ENCODE measurements around the gene NEDD4L. TPM values are rescaled to one million over a fixed set of nuclear protein-coding genes. Genes with fewer than 3 reads are reported as not detected.

The NEDD4L gene
- total and polyA plus RNA-seq, 7 donors = 14.8 to 28.0 (median 19.6) TPM

DNA sequence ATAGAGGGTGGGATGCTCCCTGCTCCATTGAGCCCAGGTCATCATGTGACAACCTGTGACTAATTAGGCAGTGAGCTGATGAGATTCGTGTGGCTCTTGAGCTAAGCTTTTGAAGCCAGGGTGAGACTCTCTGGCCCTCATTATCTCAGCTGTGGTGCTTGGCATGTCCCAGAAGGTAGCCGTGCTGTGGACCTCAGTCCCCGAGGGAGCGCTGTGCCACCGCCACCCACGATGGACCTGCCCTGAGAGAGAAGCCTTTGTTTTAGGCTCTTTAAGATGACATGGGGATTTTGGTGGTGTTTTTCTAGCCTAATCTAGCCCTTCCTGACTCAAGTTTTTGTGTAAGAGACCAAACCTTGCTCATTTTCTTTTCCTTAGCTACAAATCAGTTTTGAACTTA is 66.4 kb downstream of the NEDD4L start:
- no peak for DNase-seq
- Histone ChIP-seq H3K9me3 (no peaks in the 10 kb centered on the region), H3K27me3 (ENCODE audit: insufficient read depth in 3 of 3, low read length in 2 of 3) (no peaks in the 10 kb centered on the region), H3K4me3 (no peak overlapping the region), H3K4me1 (no peaks in the 10 kb centered on the region), H3K27ac (no peak overlapping the region), H3K36me3 (ENCODE audit: insufficient read depth in 1 of 2, low read depth in 1 of 2) (no peaks in the 10 kb centered on the region)
- 47 to 59% (median 57%) methylated on average over 6 of the region's 6 CpGs for WGBS, 3 donors
- intact Hi-C loops (cut with DNase I) = no loop called here
- ATAC-seq = no peak
- no peak for TF ChIP-seq CTCF (IDR thresholded peaks at IDR 0.05)

DNA sequence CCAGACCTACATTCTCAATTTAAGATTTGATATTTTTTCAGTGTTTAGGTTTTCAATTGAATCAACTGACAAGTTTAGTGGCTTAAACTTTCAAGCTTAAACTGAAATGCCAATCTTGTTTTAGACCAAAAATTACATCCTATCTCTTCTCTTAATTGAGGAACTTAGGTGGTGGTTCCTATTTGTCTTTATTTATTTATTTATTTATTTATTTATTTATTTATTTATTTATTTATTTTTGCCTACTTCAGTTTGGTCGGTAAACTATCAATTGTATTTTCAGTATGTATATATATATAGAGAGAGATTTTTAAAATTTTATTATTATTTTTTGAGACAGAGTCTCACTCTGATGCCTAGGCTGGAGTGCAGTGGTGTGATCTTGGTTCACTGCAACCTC is 68.1 kb downstream of the NEDD4L start:
- WGBS, 3 donors = 97 to 100% (median 99%) methylated on average over 1 of the region's 1 CpG
- no peak for DNase-seq
- ATAC-seq = no peak
- Histone ChIP-seq H3K9me3 (no peaks in the 10 kb centered on the region), H3K4me3 (no peak overlapping the region), H3K27me3 (ENCODE audit: insufficient read depth in 3 of 3, low read length in 2 of 3) (no peaks in the 10 kb centered on the region), H3K36me3 (ENCODE audit: insufficient read depth in 1 of 2, low read depth in 1 of 2) (no peaks in the 10 kb centered on the region), H3K4me1 (no peaks in the 10 kb centered on the region), H3K27ac (no peak overlapping the region)
- intact Hi-C loops (cut with DNase I) = no loop called here
- no peak for TF ChIP-seq CTCF (IDR thresholded peaks at IDR 0.05)

DNA sequence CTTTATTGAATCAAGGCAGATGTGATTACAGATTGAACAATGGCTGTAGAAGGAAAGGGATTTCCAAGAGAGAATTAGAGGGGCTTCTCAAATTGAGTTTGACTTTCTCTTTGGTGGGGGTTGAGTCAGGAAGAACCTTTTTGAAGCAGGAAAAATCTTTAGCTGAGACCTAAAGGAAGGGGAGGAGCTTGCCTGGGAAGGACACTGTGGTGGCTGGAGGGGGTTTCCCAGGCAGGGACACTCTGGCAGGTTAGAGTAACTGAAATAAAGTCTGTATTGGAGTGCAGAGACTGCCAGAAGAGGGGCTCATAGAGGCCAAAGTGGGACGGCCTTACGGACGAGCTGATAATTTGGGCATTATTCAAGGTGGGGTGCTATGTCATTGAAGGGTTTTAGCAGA is 69.3 kb downstream of the NEDD4L start:
- no peak overlapping the region for H3K27ac ChIP-seq
- no peak for TF ChIP-seq CTCF (IDR thresholded peaks at IDR 0.05)
- no peaks in the 10 kb centered on the region for H3K36me3 ChIP-seq (ENCODE audit: insufficient read depth in 1 of 2, low read depth in 1 of 2)
- no peaks in the 10 kb centered on the region for H3K4me1 ChIP-seq
- H3K4me3 ChIP-seq = no peak overlapping the region
- DNase-seq = no peak
- no peaks in the 10 kb centered on the region for H3K27me3 ChIP-seq (ENCODE audit: insufficient read depth in 3 of 3, low read length in 2 of 3)
- WGBS, 3 donors = 86 to 91% (median 89%) methylated on average over 3 of the region's 3 CpGs
- no peaks in the 10 kb centered on the region for H3K9me3 ChIP-seq
- no peak for ATAC-seq
- intact Hi-C loops (cut with DNase I) = no loop called here

GRCh38 chr18:58114766-58115165 is 70.7 kb downstream of the NEDD4L start:
- no peak for TF ChIP-seq CTCF (IDR thresholded peaks at IDR 0.05)
- intact Hi-C loops (cut with DNase I) = loop anchor here in 1 of 2 donors (5.0 kb wide), 1 partner anchor 72 kb away; the partner anchor contains the start of gene NEDD4L
- Histone ChIP-seq H3K4me3 (no peak overlapping the region), H3K4me1 (no peaks in the 10 kb centered on the region), H3K36me3 (ENCODE audit: insufficient read depth in 1 of 2, low read depth in 1 of 2) (no peaks in the 10 kb centered on the region), H3K9me3 (no peaks in the 10 kb centered on the region), H3K27ac (no peak overlapping the region), H3K27me3 (ENCODE audit: insufficient read depth in 3 of 3, low read length in 2 of 3) (no peaks in the 10 kb centered on the region)
- DNase-seq (no peak), ATAC-seq (no peak)
- WGBS, 3 donors = 94 to 97% (median 97%) methylated on average over 6 of the region's 6 CpGs

- no peaks in the 10 kb centered on the region for H3K4me1 ChIP-seq
- ATAC-seq (no peak), DNase-seq (no peak)
- H3K36me3 ChIP-seq (ENCODE audit: insufficient read depth in 1 of 2, low read depth in 1 of 2) = no peaks in the 10 kb centered on the region
- no peak overlapping the region for H3K27ac ChIP-seq
- no peaks in the 10 kb centered on the region for H3K27me3 ChIP-seq (ENCODE audit: insufficient read depth in 3 of 3, low read length in 2 of 3)
- WGBS, 3 donors = 74 to 96% (median 94%) methylated on average over 4 of the region's 4 CpGs
- no peak for TF ChIP-seq CTCF (IDR thresholded peaks at IDR 0.05)
- intact Hi-C loops (cut with DNase I) = loop anchor here in 1 of 2 donors (5.0 kb wide), 1 partner anchor 75 kb away; the partner anchor contains the start of gene NEDD4L
- H3K9me3 ChIP-seq = no peaks in the 10 kb centered on the region
- H3K4me3 ChIP-seq = no peak overlapping the region
Observed at GRCh38 chr18:58116818-58117217, 72.8 kb downstream of the NEDD4L start.

All from psoas muscle (tissue), 8 donors.